Right ventricle myocardium inferior (tissue), 1 donor: Measurements from ENCODE around the gene VTN. TPM values are rescaled to one million over a fixed set of nuclear protein-coding genes. Genes with fewer than 3 reads are reported as not detected.

Experiments
- microRNA-seq: library from miRNA; unstranded; fragments of <30 nt; microRNA quantifications from one replicate; pipeline ENCODE4 v1.2.0, GENCODE V29; 2020
- total RNA-seq: library from RNA; stranded (reverse); fragmentation: NEBNext Ultra II Directional; extraction: Animal tissue kit (Norgen Biotek cat#: 25700); gene quantifications from one replicate; pipeline ENCODE4 v1.2.1, GENCODE V29; 2021
- donor health status: DM: no; HTN: yes; CAD: no; lungs with severe emphysema.

Gene VTN
- total RNA-seq, 1 donor from 2014 or later = 36.9 TPM

Small RNA genes within 50 kb of the gene (microRNA-seq; reads per million reads assigned to microRNA genes)
- not detected for gene MIR4723

Other genes starting within 250 kb of the VTN start
- 2.3 TPM for gene TMEM97, start 51.1 kb downstream of the VTN start, total RNA-seq
- gene IFT20, start 34.8 kb downstream of the VTN start, total RNA-seq = 11.6 TPM
- gene TNFAIP1, start 34.5 kb downstream of the VTN start, total RNA-seq = 32.9 TPM
- 160 TPM for gene POLDIP2, start 12.8 kb downstream of the VTN start, total RNA-seq
- not detected for gene SEBOX, start 5.1 kb downstream of the VTN start, total RNA-seq
- 6.2 TPM for gene SARM1, start 1.4 kb upstream of the VTN start, total RNA-seq
- 7.7 TPM for gene SLC46A1, start 35.9 kb upstream of the VTN start, total RNA-seq
- not detected for gene SLC13A2, start 103.3 kb upstream of the VTN start, total RNA-seq
- gene FOXN1, start 136.0 kb upstream of the VTN start, total RNA-seq = not detected
- 22.2 TPM for gene UNC119, start 182.3 kb upstream of the VTN start, total RNA-seq
- 41.1 TPM for gene PIGS, start 201.2 kb upstream of the VTN start, total RNA-seq
- 396 TPM for gene ALDOC, start 206.6 kb upstream of the VTN start, total RNA-seq
- gene SPAG5, start 228.7 kb upstream of the VTN start, total RNA-seq = 1.6 TPM
- gene RSKR, start 243.9 kb upstream of the VTN start, total RNA-seq = 5.0 TPM